ENCODE data around the gene GOLGA6L24.
"Not testable (repeated sequence)": the region's sequence is repeated elsewhere in the genome, so short reads cannot be mapped to it uniquely, and the experiment has no call there.

GOLGA6L24 gene, protein sequence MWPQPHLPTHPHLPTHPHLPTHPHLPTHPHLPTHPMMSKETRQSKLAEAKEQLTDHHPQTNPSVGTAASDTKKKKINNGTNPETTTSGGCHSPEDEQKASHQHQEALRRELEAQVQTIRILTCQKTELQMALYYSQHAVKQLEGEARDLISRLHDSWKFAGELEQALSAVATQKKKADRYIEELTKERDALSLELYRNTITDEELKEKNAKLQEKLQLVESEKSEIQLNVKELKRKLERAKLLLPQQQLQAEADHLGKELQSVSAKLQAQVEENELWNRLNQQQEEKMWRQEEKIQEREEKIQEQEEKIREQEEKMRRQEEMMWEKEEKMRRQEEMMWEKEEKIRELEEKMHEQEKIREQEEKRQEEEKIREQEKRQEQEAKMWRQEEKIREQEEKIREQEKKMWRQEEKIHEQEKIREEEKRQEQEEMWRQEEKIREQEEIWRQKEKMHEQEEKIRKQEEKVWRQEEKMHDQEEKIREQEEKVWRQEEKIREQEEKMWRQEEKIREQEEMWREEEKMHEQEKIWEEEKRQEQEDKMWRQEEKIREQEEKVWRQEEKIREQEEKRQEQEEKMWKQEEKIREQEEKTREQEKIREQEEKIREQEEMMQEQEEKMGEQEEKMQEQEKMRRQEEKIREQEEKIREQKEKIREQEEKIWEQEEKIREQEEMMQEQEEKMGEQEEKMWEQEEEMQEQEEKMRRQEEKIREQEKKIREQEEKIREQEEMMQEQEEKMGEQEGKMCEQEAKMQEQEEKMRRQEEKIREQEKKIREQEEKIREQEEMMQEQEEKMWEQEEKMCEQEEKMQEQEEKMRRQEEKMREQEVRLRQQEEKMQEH

DNA sequence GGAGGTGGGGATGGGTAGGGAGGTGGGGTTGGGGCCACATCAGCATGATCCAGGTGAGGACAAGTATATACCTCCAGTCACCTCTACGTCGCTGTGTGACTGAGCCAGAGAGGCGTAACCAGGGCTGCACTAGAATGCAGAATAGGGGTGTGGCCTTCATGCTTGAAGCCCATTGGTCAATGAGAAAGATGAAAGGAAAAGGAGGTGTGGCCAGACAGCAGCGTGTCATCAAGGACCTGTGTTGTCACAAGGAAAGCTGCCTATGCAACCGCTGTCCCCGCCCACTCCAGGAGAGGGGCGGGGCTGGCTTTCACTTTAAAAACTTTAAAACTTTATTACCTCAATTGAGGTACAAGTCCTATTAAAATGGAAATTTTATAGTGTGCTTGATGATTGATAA, at the start of gene GOLGA6L24:
GOLGA6L24 (minus strand) TSS at position 101 of the 400 bp plus-strand sequence; CDS start at position 40, 61 bp downstream.
- not testable (repeated sequence) for DNase-seq

DNA sequence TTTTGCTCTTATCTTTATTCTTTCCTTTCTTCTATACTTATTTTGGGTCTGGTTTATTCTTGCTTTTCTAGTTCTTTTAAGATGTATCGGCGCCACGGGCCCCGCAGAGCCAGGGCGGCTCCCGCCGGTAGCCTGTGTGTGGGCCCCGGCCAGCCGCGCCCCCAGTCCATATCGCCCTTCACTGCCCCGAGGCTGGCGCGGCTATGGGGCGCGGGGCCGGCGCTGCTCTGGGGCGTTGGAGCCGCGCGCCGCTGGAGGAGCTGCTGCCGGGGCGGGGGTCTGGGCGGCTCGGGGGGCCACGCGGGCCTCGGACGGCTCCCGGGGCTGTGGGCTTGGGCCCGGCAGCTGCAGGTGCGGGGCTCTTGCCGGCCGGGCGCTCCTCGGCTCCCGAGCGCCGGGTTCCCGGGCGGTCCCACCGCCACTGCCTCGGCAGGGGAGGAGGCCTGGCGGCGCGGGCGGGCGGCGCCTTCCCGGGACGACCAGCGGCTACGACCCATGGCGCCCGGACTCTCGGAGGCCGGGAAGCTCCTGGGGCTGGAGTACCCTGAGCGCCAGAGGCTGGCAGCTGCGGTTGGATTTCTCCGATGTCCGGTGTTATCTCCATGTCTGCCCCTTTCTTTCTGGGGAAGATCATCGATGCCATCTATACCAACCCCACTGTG, 45.0 kb upstream of the GOLGA6L24 start:
- DNase-seq: not testable (repeated sequence)

DNA sequence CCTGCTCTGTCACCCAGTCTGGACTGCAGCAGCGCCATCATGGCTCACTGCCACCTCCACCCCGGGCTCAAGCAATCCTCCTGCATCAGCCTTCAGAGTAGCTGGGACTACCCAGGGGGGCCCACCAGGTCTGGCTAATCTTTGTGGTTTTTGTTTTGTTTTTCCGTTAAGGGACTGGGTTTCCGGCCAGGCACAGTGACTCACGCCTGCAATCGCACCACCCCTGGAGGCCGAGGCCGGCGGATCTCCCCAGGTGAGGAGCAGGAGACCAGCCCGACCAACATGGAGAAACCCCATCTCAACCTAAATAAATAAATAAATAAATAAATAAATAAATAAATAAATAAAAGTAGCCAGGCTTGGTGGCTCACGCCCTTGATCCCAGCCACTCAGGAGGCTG, 38.1 kb upstream of the GOLGA6L24 start:
- DNase-seq: not testable (repeated sequence)

DNA sequence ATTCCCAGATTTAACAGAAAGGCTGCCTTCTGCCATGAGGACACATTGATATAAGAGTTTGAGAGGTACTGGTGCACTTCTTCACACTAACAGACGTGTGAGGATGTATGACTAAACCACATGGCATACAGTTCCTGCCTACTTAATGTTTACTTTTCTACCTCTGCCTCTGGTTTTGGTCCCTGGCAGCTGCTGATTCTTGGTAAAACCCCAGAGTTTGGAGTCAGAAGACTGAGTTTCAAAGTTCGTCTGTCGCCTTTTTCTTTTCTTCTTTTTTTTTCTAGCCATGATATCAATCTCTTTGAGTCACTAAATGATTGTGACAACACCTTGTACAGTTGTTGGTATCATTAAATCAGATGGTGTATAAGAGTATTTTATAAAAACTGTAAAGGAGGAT, 22.2 kb upstream of the GOLGA6L24 start:
- not testable (repeated sequence) for DNase-seq

DNA sequence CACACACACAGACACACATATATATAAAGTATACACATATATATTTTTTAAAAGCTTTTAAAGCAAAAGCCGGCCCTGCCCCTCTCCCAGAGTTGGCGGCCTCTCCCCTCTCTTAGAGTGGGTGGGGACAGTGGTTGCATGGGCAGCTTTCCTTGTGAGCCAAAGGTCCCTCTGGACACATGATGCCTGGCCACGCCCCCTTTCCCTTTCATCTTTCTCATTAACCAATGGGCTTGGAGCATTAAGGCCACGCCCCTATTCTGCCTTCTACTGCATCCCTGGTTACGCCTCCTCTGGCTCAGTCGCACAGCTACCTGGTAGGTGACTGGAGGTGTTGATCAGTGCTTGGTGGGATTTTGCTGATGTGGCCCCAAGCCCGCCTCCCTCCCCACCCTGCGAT, 20.5 kb upstream of the GOLGA6L24 start, which contains the start of gene GOLGA8F:
GOLGA8F (plus strand) TSS at position 301 of the 400 bp plus-strand sequence; CDS start at position 399, 98 bp downstream.
- not testable (repeated sequence) for DNase-seq

DNA sequence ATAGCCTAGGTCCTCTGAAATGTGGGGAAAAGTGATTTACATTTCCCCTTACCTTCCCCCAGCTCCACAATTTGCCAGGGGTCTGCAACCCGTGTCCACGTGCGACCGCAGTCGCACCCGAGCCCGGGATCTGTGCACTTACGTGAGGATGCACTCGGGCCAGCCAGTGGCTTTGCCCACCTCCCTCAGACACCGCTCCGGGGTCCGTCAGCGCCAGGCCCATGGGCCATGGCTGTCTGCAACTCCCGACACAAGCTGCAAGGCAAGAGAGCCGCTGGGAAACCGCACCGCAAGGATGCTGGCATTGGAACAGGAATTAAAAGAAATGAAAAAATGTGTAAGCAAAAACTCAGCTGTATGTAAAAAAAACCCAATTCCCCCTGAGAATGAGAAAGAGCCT, 7.6 kb upstream of the GOLGA6L24 start:
- DNase-seq: not testable (repeated sequence)

DNA sequence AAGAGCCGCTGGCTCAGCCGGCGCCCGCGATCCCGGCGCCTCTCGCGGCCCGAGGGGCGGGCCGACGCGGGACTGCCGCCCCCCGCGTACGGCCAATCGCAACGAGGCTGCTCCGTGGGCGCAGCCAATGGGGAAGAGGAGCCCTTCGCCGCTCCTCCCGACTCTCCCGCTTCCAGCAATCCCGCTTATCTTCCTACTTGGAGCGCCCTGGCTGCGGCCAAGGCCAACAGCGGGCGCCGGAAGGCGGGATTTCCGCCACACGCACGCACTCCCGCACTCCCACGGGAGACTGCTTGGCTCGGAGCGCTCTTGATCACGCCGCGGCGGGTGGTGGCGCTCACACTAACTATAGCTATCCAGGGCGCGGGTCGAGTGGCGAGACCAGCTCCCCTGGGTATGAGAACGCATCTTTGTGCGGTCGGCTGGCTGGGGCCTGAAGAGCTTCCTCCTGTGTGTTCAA, 35.7 kb downstream of the GOLGA6L24 start, which contains the start of gene HERC2:
HERC2 (minus strand) TSS at position 51 of the 460 bp plus-strand sequence. CDS start 746 bp downstream, outside the sequence.
- not testable (repeated sequence) for DNase-seq

DNA sequence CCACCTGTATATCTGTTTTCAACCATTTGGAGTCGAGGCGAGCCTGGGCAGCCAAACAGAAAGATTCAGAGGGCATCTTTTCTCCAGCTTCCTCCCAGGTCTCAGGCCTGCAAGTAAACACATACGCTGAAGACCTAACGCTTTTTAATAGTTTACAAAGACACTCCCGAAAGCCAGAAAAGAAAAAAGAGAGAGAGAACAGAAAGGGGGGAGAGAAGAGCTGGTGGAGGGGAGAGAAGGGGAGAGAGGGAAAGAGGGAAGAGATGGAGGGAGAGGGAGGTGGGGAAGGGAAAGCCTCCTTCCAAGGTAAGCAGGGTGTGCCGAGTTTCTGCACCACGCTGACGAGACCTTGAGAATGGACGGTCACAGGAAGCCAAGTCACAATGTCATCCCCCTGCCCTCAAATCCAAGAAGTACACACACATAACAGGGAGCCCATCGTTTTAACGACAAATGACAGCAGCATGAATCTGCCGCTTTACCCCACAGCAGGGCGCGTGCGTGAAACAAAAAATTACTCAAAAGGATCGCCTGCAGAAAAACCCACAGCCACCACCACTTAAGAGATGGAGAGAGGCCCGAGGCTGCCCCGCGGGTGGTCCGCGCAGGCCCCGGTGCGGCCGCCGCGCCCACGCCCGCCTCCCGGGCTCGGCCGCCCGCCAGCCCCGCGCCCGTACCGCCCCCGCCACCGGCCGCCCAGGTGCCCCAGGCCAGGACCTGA, 36.4 kb downstream of the GOLGA6L24 start:
- peak; percentile 36 for DNase-seq

DNA sequence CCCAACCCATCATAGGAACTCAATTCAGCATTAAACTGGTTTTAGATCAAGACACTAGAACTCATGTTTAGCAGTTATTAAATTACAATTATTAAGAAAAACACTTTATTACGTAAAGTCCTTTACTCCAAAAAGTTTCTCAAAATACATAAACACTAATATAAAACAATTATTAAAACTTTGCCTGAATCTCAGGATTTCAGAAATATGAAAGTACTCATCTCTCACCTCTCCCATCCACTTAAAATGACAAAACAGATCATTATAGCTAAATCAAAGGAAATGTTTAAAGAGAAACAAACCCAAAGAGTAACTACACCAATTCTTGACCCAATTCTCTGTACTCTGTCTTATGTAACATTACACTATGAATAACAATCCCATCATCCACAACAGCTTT, 38.2 kb downstream of the GOLGA6L24 start:
- DNase-seq: not testable (repeated sequence)

DNA sequence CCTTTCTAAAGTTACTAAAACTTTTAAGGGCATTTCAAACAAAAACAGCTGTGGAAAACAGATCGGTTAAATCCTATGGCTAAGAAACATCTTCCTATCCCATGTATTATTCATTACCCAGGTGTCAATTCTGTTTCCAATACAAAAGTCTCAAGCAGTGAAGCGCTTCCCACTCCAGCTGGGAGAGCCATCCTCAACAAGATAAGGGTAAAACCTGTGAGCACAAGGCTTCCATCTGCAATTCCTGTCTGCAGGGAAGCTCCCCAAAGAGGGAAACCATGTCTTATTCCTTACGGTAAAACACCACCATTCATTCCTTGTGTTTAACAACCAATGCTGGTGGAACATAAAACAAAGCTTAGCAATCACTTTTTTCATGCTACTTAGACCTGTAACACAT, 39.1 kb downstream of the GOLGA6L24 start:
- DNase-seq: not testable (repeated sequence)

DNA sequence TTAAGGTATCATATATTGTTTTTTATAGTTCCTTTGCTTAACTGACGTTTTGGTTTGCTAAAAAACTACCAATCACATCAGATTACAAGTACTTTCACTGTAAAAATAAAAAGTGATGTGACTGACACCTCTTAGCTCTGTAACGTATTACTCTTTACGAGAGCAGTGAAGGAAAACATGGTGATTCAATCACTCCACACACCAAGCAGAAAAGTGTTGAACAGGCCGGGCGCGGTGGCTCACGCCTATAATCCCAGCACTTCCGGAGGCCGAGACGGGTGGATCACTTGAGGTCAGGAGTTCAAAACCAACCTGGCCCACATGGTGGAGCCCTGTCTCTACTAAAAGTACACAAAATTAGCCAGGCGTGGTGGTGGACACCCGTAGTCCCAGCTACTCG, 39.8 kb downstream of the GOLGA6L24 start:
- not testable (repeated sequence) for DNase-seq

DNA sequence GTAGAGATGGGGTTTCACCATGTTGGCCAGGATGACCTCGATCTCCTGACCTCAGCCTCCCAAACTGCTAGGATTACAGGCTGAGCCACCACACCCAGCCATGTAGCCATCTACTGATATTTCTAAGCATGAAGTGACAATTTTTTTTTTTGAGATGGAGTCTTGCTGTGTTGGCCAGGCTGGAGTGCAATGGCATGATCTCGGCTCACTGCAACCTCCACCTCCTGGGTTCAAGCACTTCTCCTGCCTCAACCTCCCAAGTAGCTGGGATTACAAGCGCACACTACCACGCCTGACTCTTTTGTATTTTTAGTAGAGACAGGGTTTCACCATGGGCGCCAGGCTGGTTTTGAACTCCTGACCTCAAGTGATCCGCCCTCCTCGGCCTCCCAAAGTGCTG, 40.9 kb downstream of the GOLGA6L24 start:
- not testable (repeated sequence) for DNase-seq

DNA sequence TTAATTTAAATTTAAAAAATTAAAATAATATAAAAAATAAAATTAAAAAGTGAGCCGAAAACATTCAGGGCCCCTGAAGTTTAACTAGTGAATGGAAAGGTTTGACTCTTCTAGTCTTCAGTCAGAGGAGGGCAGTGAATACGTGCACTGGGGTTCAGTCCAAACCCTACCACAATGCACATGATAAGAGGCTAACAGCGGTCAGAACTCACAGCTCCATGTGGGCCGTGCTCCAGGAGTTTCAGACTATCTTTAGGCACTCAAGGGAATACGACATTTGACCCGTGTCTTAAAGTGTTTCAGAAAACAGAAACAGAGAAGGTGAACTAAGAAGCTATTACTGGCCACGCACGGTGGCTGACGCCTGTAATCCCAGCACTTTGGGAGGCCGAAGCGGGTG, 47.4 kb downstream of the GOLGA6L24 start:
- not testable (repeated sequence) for DNase-seq

DNA sequence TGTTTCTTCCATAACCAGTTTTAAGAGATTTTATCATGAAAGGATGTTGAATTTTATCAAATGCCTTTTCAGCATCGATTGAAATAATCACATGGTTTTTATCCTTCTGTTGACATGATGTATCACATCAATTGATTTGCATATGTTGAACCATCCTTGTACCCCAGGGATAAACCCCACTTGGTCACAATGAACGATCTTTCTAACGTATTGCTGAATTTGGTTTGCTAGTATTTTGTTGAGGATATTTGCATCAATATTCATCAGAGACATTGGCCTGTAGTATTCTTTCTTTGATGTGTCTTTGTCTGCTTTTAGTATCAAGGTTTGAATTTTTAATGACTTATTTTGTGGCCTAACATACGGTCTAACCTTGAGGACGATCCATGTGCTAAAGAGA, 49.2 kb downstream of the GOLGA6L24 start:
- DNase-seq: not testable (repeated sequence)

All from stimulated activated CD4-positive, alpha-beta T cell treated with anti-CD3 and anti-CD28 coated beads, Interleukin-15, amount 100 ng/mL, for 24 hours (primary cell).